Measurements from ENCODE around the gene MRE11.
"Not testable (repeated sequence)": the region's sequence is repeated elsewhere in the genome, so short reads cannot be mapped to it uniquely, and the experiment has no call there.

MRE11 gene

DNA sequence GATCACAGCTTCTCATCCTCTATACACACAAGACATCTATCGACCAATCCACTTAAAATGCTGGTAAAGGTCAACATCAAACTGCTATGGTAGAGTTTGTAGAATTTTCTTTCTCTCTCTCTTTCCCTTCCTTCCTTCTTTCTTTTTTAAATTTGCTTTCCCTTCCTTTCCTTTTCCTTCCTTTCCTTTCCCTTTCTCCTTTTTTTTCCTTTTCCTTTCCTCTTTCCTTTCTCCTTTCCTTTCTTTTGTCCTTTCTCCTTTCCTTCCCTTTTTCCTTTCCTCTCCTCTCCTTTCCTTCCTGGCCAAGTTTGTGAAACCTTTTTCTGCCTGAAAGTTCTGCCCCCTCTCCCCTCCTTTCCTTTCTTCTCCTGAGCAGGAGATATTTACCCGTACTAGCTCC is 21.8 kb upstream of the MRE11 start:
- in situ Hi-C loops (cut with HindIII; ENCODE audit: low pct_ligation_motif_present, low sequenced_read_pairs) = no loop called here

DNA sequence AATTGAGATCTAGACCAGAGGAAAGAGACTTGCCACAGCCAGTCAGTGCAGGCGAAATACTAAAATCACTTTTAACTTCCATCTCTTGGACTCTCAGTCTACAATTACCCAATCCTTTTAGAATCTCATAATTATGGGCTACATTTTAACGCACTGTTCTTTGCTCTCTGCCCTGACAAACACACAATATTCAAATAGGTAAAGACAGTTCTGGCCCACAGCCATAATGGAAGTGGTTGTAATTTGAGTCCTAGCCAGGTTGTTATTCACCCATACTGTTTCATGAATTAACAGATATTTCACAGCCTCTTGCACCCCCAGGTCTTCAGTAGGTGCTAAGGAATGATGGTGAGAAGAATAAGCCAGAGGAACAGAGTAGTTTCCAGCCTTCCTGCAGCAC is 19.4 kb upstream of the MRE11 start:
- no peak for DNase-seq
- no peak overlapping the region for H3K4me3 ChIP-seq (ENCODE audit: low read depth, low read length)
- in situ Hi-C loops (cut with HindIII; ENCODE audit: low pct_ligation_motif_present, low sequenced_read_pairs) = no loop called here

More for the DNA sequence above, 21.8 kb upstream of the MRE11 start:
- no peaks in the 10 kb centered on the region for H3K27me3 ChIP-seq (replicated peaks)
- no peak for DNase-seq
- H3K36me3 ChIP-seq (replicated peaks) = no peaks in the 10 kb centered on the region
- TF ChIP-seq, protein P1, sequence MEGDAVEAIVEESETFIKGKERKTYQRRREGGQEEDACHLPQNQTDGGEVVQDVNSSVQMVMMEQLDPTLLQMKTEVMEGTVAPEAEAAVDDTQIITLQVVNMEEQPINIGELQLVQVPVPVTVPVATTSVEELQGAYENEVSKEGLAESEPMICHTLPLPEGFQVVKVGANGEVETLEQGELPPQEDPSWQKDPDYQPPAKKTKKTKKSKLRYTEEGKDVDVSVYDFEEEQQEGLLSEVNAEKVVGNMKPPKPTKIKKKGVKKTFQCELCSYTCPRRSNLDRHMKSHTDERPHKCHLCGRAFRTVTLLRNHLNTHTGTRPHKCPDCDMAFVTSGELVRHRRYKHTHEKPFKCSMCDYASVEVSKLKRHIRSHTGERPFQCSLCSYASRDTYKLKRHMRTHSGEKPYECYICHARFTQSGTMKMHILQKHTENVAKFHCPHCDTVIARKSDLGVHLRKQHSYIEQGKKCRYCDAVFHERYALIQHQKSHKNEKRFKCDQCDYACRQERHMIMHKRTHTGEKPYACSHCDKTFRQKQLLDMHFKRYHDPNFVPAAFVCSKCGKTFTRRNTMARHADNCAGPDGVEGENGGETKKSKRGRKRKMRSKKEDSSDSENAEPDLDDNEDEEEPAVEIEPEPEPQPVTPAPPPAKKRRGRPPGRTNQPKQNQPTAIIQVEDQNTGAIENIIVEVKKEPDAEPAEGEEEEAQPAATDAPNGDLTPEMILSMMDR (IDR thresholded peaks at IDR 0.05; ENCODE audit: low read depth, low read length, missing control alignments) = no peak
- no peak overlapping the region for H3K4me3 ChIP-seq (ENCODE audit: low read depth, low read length)
- H3K27ac ChIP-seq = no peak overlapping the region

DNA sequence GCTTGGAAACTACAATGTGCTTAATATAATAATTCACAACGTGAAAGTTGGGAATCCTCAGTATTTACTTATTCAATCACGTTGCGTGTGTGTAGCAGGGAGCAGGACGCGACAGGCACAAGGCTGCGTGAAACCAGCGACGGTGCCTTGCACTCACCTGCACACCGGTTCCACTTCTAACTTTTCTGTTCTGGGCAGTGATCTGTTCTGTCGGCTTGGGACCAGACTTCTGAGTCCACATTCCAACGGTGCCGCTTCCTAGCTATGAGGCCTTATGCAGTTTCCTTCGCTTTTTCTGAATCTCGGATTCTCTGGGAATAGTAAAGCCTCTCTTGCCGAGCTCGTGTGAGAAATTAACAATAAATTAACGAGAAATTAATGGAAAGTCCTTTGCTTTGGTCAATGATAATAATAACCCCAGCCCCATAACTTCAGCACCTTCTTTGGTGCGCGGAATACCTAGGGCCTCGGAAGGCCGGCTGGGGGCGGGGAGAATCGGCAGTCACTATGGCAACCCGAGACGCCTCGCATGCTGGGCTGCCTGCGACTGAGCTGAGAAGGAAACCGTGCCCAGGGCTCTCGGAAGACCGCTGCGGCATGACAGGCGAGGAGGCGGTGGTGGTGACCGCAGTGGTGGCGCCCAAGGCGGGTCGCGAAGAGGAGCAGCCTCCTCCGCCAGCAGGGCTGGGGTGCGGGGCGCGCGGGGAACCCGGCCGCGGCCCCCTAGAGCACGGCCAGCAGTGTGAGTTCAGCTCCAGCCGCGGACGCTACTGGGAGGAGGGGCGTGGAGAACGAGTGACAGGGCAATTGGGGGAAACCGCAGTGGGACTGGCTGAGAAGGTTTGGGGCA is 18.5 kb upstream of the MRE11 start, which contains the start of gene C11orf97:
C11orf97 (plus strand) TSS at position 530 of the 850 bp plus-strand sequence; CDS start at position 598, 68 bp downstream.
- Histone ChIP-seq H3K36me3 (replicated peaks) (no peaks in the 10 kb centered on the region), H3K27ac (no peak within 1 kb of the TSS), H3K27me3 (replicated peaks) (no peaks in the 10 kb centered on the region), H3K4me3 (ENCODE audit: low read depth, low read length) (peak within 1 kb of the TSS; percentile 60)
- DNase-seq = peak; percentile 45
- TF ChIP-seq, protein P1 (IDR thresholded peaks at IDR 0.05; ENCODE audit: low read depth, low read length, missing control alignments) = no peak
- in situ Hi-C loops (cut with HindIII; ENCODE audit: low pct_ligation_motif_present, low sequenced_read_pairs) = no loop called here

More for the DNA sequence above, 19.4 kb upstream of the MRE11 start:
- Histone ChIP-seq H3K27me3 (replicated peaks) (no peaks in the 10 kb centered on the region), H3K27ac (no peak overlapping the region), H3K36me3 (replicated peaks) (no peaks in the 10 kb centered on the region)
- TF ChIP-seq, protein P1 (IDR thresholded peaks at IDR 0.05; ENCODE audit: low read depth, low read length, missing control alignments) = no peak

DNA sequence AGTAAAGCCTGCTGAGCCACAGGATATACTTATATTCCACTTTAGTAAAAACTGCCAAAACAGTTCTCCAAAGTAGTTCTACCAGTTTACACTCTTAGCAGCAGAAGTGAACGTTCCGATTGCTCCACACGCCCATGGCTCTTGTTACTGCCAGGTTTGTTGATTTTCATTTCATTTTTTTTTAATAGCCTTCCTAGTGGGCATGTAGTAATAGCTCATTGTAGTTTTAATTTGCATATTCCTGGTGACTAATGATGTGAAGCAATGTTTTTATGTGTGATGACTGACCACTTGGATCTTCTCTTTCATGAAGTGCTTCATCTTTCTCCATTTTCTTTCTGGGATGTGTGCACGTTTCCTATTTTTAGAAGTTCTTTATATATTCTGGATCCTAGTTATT is 13.8 kb upstream of the MRE11 start:
- TF ChIP-seq, protein P1 (IDR thresholded peaks at IDR 0.05; ENCODE audit: low read depth, low read length, missing control alignments) = no peak
- Histone ChIP-seq H3K27me3 (replicated peaks) (no peaks in the 10 kb centered on the region), H3K27ac (no peak overlapping the region), H3K36me3 (replicated peaks) (no peaks in the 10 kb centered on the region), H3K4me3 (ENCODE audit: low read depth, low read length) (no peak overlapping the region)
- in situ Hi-C loops (cut with HindIII; ENCODE audit: low pct_ligation_motif_present, low sequenced_read_pairs) = no loop called here
- no peak for DNase-seq

DNA sequence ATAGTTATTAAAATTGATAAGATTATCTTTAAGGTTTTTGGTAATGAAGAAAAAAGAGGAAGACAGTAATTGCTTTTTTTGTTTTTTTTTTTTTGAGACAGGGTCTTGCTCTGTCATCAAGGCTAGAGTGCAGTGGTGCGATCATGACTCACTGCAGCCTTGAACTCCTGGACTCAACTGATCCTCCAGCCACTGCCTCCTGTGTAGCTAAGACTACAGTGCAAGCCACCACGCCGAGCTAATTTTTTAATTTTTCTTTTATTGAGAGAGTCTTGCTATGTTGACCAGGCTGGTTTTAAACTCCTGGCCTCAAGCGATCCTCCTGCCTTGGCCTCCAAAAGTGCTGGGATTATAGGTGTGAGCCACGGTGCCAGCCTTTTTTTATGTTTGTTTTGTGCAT is 12.9 kb upstream of the MRE11 start:
- in situ Hi-C loops (cut with HindIII; ENCODE audit: low pct_ligation_motif_present, low sequenced_read_pairs); H3K4me3 ChIP-seq (ENCODE audit: low read depth, low read length); H3K27me3 ChIP-seq (replicated peaks); H3K27ac ChIP-seq; H3K36me3 ChIP-seq (replicated peaks); DNase-seq: not testable (repeated sequence)

DNA sequence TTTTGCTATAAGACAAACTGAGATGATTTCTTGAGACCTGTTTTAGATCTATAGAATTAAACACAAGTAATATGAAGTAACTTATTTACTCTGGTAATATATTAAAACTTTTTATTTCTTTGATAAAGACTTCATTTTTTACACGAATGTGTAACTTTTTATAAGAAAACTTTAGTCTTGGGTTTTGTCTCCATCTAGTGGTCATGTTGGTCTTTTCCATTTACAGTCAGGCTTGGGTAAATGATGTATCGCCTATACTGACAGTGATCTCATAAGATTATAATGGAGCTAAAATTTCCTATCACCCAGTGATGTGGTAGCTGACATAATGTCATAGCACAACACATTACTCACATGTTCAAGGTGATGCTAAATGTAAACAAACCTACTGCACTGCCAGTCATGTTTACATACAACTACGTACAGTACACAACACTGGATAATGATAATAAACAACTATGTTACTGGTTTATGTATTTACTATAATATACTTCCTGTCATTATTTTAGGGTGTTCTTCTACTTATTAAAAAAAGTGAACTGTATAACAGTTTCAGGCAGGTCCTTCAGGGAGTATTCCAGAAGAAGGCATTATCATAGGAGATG is 11.1 kb upstream of the MRE11 start:
- peaks cover 4% of the 10 kb centered on the region for H3K36me3 ChIP-seq (replicated peaks)
- DNase-seq = peak; percentile 61
- H3K4me3 ChIP-seq (ENCODE audit: low read depth, low read length) = no peak overlapping the region
- in situ Hi-C loops (cut with HindIII; ENCODE audit: low pct_ligation_motif_present, low sequenced_read_pairs) = no loop called here
- H3K27ac ChIP-seq = no peak overlapping the region
- TF ChIP-seq, protein P1 (IDR thresholded peaks at IDR 0.05; ENCODE audit: low read depth, low read length, missing control alignments) = peak; percentile 43
- no peaks in the 10 kb centered on the region for H3K27me3 ChIP-seq (replicated peaks)

Measured in brain microvascular endothelial cell (primary cell).